ENCODE measurements around the gene PARS2. TPM values are rescaled to one million over a fixed set of nuclear protein-coding genes. Genes with fewer than 3 reads are reported as not detected.

PARS2 gene
- 1 to 10 TPM; 2.2 to 3.0 TPM for total RNA-seq
- polyA plus RNA-seq = 1 to 10 TPM; 1.2 to 2.4 TPM
- long read RNA-seq, donor 1, transcript PARS2-201 (2 exons, 2,347 nt) = major isoform, 18 of 19 reads
- long read RNA-seq, donor 1, partial matches to known transcripts = 1 of 19 reads
- long read RNA-seq, donor 1, other reads (novel, unspliced or antisense) = 0 of 19 reads
- long read RNA-seq, donor 2, partial matches to known transcripts = 0 of 5 reads
- long read RNA-seq, donor 2, other reads (novel, unspliced or antisense) = 2 of 5 reads

DNA sequence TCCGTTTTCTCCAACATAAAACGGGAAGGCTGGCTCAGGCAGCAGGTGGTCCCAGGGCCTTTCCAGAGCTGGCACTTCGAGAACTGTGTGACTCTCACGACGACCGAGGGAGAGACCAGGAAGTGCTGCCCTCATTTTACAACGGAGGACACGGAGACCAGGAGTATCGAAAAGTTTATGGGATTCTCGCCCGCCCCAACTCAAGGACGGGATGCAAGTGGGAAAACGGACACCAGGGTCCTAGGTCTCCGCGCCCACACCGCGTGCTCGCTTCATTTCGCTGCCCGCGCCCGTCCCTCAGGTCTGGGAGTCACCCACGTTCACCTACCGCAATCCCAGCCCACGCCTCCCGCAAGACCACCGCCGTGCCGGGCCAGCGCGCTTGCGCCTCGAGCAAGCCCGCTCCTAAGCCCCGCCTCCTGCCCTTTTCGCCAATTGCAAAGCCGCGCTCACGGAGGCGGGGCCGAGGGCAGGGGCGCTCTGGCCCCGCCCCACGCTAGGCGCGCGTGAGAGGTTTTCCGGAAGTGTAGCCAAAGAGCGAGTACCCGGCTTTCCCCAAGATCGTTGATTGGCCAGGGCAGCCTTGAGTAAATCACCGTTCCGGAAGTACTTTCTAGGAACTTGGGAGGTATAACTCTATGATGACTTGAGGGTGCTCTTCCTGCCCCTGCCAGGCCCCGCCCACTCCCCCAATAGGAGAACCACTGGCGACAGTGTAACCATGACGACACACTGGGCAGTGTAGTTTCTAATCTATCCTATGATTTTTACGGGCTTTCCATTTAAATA, at the start of gene PARS2:
PARS2 (minus strand) TSS at position 391 of the 789 bp plus-strand sequence. CDS start 5,362 bp downstream, outside the sequence.
- intact Hi-C loops (cut with DNase I) = loop anchor here in 1 of 2 donors (2.0 kb wide), 1 partner anchor 50 kb away; the partner anchor contains the start of gene TTC4
- peak; percentile 97 to 98 for DNase-seq
- WGBS, 2 donors = 0% methylated on average over 54 to 57 of the region's 57 CpGs
- H3K4me1 ChIP-seq (ENCODE audit: control insufficient read depth in 1 of 2, insufficient read depth in 2 of 2, low read length in 2 of 2) = no peaks in the 10 kb centered on the region
- H3K27ac ChIP-seq (ENCODE audit: low read depth in 1 of 2, low read length in 2 of 2) = peak within 1 kb of the TSS in 1 of 2 donors; percentile 43
- H3K36me3 ChIP-seq (ENCODE audit: control insufficient read depth in 1 of 2, insufficient read depth in 2 of 2, low read length in 1 of 2) = no peaks in the 10 kb centered on the region
- H3K4me3 ChIP-seq (ENCODE audit: low read length in 2 of 2) = peak within 1 kb of the TSS; percentile 54 to 66
- ATAC-seq (ENCODE audit: low FRiP score) = peak; percentile 98
- H3K9me3 ChIP-seq (ENCODE audit: control insufficient read depth, low read length) = no peaks in the 10 kb centered on the region
- no peaks in the 10 kb centered on the region for H3K27me3 ChIP-seq (ENCODE audit: control insufficient read depth in 1 of 2, insufficient read depth in 2 of 2, low read length in 1 of 2)

DNA sequence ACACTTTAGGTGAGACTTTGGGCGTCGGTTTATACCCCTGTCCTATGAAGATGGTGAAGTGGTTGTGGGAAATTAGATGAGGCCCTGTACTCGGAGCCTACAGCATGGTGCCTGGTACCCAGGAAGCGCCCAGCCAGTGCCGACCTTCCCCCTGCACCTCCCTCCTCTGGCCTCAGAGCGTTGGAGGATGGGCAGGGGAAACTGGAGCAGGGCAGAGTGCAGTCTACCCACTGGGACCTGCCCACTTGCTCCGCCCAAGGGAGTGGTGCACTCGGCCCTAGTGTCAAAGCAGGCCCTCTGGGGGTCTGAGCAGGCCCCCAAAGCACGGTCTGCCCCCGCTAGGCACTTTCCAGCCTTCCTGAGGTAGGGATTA, 49.8 kb upstream of the PARS2 start:
- intact Hi-C loops (cut with DNase I) = loop anchor here (5.0 to 10.0 kb wide), 3 partner anchors 319 to 739 kb away; no protein-coding TSS in a partner anchor
- H3K4me3 ChIP-seq (ENCODE audit: low read length in 2 of 2) = no peak overlapping the region
- no peak for DNase-seq

DNA sequence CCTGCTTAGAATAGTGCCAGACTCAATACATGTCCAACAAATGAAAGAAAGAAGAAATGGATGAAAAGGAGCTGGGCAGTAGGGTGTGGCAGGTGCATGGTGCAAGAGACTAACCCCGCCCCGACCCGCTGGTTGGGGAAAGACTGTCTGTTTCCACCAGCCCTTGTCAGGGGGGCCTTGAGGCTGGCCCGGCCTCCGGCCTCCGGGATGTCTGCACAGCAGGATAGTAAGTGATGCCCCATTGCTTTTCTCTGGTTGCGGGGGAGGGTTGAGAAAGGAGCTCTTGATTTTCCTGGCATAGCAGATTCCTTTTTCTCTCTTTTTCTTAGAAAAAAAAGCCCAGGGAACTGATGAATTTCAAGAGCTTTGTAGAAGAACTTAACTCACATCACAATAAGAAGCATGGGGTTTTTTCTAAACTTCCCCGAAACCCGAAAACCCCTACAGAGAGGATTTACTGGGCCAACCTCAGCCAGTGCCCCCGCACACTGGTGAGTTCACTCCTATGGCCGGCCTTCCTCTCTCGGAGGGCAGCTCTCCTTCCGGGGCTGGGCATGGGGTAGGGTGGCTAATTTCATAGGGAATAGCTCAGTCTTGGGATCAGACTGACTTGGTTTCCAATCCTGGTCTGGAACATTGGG, 49.3 kb upstream of the PARS2 start:
- WGBS, 2 donors = 72 to 79% methylated on average over 13 of the region's 13 CpGs
- no peak for DNase-seq

More for the DNA sequence above, 49.8 kb upstream of the PARS2 start:
- H3K27ac ChIP-seq (ENCODE audit: low read depth in 1 of 2, low read length in 2 of 2) = no peak overlapping the region
- 78% methylated on average over 10 of the region's 10 CpGs for WGBS, 2 donors
- H3K9me3 ChIP-seq (ENCODE audit: control insufficient read depth, low read length) = no peaks in the 10 kb centered on the region
- no peaks in the 10 kb centered on the region for H3K36me3 ChIP-seq (ENCODE audit: control insufficient read depth in 1 of 2, insufficient read depth in 2 of 2, low read length in 1 of 2)
- no peaks in the 10 kb centered on the region for H3K4me1 ChIP-seq (ENCODE audit: control insufficient read depth in 1 of 2, insufficient read depth in 2 of 2, low read length in 2 of 2)
- H3K27me3 ChIP-seq (ENCODE audit: control insufficient read depth in 1 of 2, insufficient read depth in 2 of 2, low read length in 1 of 2) = no peaks in the 10 kb centered on the region
- no peak for ATAC-seq (ENCODE audit: low FRiP score)

DNA sequence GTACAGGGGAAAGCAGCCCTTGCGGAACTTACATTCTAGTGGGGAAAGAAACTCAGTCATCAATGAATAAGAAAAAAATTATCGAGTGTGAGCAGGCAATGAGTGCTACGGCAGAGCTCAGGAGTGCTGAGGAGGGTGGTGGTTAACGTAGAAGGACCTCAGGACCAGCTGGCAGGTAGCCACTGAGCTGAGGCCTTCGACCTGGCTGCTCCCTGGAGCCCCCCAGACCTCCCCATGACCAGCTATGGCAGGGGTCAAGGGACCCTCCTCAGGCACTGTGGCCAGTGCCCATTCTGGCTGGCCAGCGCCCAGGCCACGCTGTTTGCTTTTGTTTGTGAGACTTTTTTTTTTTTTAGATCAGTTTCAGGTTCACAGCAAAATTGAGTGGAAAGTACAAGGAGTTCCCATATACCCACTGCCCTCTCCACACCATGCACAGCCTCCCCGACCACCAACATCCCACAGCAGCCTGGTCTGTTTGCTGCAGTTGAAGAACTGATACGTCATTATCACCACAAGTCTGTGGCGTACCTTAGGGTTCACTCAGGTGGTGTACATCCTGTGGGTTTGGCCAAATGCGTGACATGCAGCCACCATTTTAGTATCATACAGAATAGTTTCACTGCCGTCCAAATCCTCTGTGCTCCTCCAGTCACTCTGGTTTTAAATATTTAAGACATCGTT, 48.6 kb upstream of the PARS2 start:
- no peak for ATAC-seq (ENCODE audit: low FRiP score)
- Histone ChIP-seq H3K36me3 (ENCODE audit: control insufficient read depth in 1 of 2, insufficient read depth in 2 of 2, low read length in 1 of 2) (no peaks in the 10 kb centered on the region), H3K4me3 (ENCODE audit: low read length in 2 of 2) (no peak overlapping the region), H3K27me3 (ENCODE audit: control insufficient read depth in 1 of 2, insufficient read depth in 2 of 2, low read length in 1 of 2) (no peaks in the 10 kb centered on the region), H3K9me3 (ENCODE audit: control insufficient read depth, low read length) (no peaks in the 10 kb centered on the region), H3K27ac (ENCODE audit: low read depth in 1 of 2, low read length in 2 of 2) (no peak overlapping the region), H3K4me1 (ENCODE audit: control insufficient read depth in 1 of 2, insufficient read depth in 2 of 2, low read length in 2 of 2) (no peaks in the 10 kb centered on the region)
- WGBS, 2 donors = 81% methylated on average over 13 of the region's 13 CpGs
- intact Hi-C loops (cut with DNase I) = loop anchor here (5.0 to 10.0 kb wide), 3 partner anchors 318 to 738 kb away; no protein-coding TSS in a partner anchor
- no peak for DNase-seq

More for the DNA sequence above, 49.3 kb upstream of the PARS2 start:
- H3K4me3 ChIP-seq (ENCODE audit: low read length in 2 of 2) = no peak overlapping the region
- no peaks in the 10 kb centered on the region for H3K4me1 ChIP-seq (ENCODE audit: control insufficient read depth in 1 of 2, insufficient read depth in 2 of 2, low read length in 2 of 2)
- H3K36me3 ChIP-seq (ENCODE audit: control insufficient read depth in 1 of 2, insufficient read depth in 2 of 2, low read length in 1 of 2) = no peaks in the 10 kb centered on the region
- no peaks in the 10 kb centered on the region for H3K27me3 ChIP-seq (ENCODE audit: control insufficient read depth in 1 of 2, insufficient read depth in 2 of 2, low read length in 1 of 2)
- no peaks in the 10 kb centered on the region for H3K9me3 ChIP-seq (ENCODE audit: control insufficient read depth, low read length)
- intact Hi-C loops (cut with DNase I) = loop anchor here (5.0 to 10.0 kb wide), 3 partner anchors 319 to 739 kb away; no protein-coding TSS in a partner anchor
- no peak overlapping the region for H3K27ac ChIP-seq (ENCODE audit: low read depth in 1 of 2, low read length in 2 of 2)
- ATAC-seq (ENCODE audit: low FRiP score) = no peak

DNA sequence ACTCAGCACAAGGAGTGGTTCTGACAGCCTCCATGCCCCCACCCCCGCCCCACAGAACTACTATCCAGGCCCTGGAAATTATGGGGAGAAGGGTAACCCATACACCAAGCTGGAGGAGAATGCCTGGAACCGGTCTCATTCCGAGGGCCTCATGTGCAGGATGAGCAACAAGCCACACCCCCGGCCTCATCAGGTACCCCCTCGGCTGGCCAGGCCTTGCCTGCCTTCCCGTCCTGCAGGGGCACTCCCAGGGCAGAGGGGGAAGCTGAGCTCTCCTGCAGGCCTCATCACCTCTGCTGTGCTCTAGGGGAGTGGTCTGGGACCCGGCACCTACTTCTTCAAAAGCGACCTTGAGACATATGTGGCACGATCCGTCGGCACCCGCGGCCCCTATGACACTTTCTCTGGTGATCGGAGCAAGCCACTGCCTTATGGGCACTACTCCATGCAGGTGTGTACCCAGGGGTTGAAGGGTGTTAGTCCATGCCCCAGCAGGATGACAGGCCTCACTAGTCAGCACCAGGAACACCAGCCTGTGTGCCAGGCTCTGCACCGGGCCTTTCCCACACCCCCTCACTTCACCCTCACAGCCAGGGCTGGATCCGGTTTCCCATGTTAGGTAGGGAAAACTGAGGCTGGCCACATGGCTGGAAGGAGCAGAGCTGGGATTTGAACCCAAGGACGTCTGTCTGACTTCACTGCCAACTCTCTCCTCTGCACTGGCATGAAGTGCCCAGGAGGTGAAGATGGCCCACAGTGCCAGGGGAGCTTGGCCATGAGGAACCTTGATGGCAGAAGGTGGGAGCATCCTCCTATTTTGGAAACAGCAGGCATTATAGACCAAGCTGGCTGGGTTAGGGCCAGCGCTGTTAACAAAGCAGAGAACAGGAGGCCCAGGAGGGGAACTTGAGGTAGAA, 47.7 kb upstream of the PARS2 start:
- WGBS, 2 donors = 81 to 85% methylated on average over 16 to 18 of the region's 18 CpGs
- Histone ChIP-seq H3K27ac (ENCODE audit: low read depth in 1 of 2, low read length in 2 of 2) (no peak overlapping the region), H3K36me3 (ENCODE audit: control insufficient read depth in 1 of 2, insufficient read depth in 2 of 2, low read length in 1 of 2) (no peaks in the 10 kb centered on the region), H3K27me3 (ENCODE audit: control insufficient read depth in 1 of 2, insufficient read depth in 2 of 2, low read length in 1 of 2) (no peaks in the 10 kb centered on the region), H3K9me3 (ENCODE audit: control insufficient read depth, low read length) (no peaks in the 10 kb centered on the region), H3K4me1 (ENCODE audit: control insufficient read depth in 1 of 2, insufficient read depth in 2 of 2, low read length in 2 of 2) (no peaks in the 10 kb centered on the region), H3K4me3 (ENCODE audit: low read length in 2 of 2) (no peak overlapping the region)
- intact Hi-C loops (cut with DNase I) = loop anchor here (2.0 to 10.0 kb wide), 5 partner anchors 317 to 741 kb away; no protein-coding TSS in a partner anchor
- DNase-seq (no peak), ATAC-seq (ENCODE audit: low FRiP score) (no peak)

DNA sequence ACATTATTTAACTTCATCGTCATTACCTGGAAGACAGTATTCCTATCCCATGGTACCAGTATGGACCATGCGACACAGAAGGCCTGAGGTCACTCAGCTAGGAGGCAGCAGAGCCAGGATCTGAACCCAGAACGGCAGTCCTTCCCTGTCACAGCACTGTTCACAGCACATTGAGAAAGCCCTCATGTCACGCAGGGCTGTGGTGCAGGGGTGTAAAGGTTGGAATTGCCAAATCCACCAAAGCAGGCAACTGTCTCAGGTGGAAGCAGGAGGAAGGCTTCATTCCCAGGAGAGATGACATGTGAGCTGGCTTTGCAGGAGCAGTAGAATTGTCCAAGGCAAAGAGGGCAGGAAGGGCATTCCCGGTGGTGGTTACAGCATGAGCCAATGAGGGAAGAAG, 46.7 kb upstream of the PARS2 start:
- no peaks in the 10 kb centered on the region for H3K9me3 ChIP-seq (ENCODE audit: control insufficient read depth, low read length)
- DNase-seq (no peak), ATAC-seq (ENCODE audit: low FRiP score) (no peak)
- H3K36me3 ChIP-seq (ENCODE audit: control insufficient read depth in 1 of 2, insufficient read depth in 2 of 2, low read length in 1 of 2) = no peaks in the 10 kb centered on the region
- intact Hi-C loops (cut with DNase I) = loop anchor here (2.0 to 10.0 kb wide), 5 partner anchors 316 to 740 kb away; no protein-coding TSS in a partner anchor
- no peak overlapping the region for H3K4me3 ChIP-seq (ENCODE audit: low read length in 2 of 2)
- 80 to 89% methylated on average over 5 of the region's 5 CpGs for WGBS, 2 donors
- no peaks in the 10 kb centered on the region for H3K4me1 ChIP-seq (ENCODE audit: control insufficient read depth in 1 of 2, insufficient read depth in 2 of 2, low read length in 2 of 2)
- H3K27me3 ChIP-seq (ENCODE audit: control insufficient read depth in 1 of 2, insufficient read depth in 2 of 2, low read length in 1 of 2) = no peaks in the 10 kb centered on the region
- no peak overlapping the region for H3K27ac ChIP-seq (ENCODE audit: low read depth in 1 of 2, low read length in 2 of 2)

DNA sequence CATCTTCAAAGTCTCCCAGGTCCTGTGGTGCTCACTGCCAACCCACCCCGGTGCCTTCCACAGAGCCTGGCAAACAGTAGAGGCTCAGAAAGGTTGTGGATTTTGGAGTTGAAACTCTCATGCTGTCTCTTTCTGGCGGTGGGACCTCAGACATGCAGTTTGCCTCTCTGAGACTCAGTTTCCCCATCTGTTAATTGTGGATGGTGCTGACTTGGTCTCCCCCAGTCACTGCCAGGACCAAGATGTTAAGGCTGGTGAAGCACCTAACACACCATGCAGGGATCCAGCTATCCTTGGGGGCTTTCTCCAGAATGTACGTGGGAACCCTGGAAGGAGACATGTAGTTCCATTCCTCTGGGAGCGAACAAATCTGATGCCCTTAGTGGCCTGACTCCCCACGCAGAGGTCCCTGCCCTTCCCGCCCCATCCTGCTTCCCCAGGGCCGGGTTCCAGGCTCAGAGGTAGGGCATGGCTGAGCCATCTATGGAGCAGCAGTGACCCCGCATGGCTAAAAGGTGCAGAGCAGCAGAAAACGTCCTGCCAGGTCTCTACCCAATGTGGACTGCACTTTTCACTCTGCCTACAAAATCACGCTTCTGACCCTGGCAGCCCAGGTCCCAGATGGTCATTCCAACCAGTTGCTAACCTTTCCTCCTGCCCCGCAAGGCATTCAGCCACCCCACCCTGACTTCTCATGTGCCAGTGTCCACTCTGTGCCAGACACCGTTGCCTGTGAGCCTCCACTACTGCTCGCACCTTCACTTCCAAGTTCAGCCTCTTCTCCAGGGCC, 46.0 kb upstream of the PARS2 start:
- no peaks in the 10 kb centered on the region for H3K9me3 ChIP-seq (ENCODE audit: control insufficient read depth, low read length)
- H3K36me3 ChIP-seq (ENCODE audit: control insufficient read depth in 1 of 2, insufficient read depth in 2 of 2, low read length in 1 of 2) = no peaks in the 10 kb centered on the region
- no peak overlapping the region for H3K27ac ChIP-seq (ENCODE audit: low read depth in 1 of 2, low read length in 2 of 2)
- WGBS, 2 donors = 24 to 28% methylated on average over 13 of the region's 13 CpGs
- H3K27me3 ChIP-seq (ENCODE audit: control insufficient read depth in 1 of 2, insufficient read depth in 2 of 2, low read length in 1 of 2) = no peaks in the 10 kb centered on the region
- H3K4me1 ChIP-seq (ENCODE audit: control insufficient read depth in 1 of 2, insufficient read depth in 2 of 2, low read length in 2 of 2) = no peaks in the 10 kb centered on the region
- H3K4me3 ChIP-seq (ENCODE audit: low read length in 2 of 2) = no peak overlapping the region
- intact Hi-C loops (cut with DNase I) = loop anchor here (2.0 to 10.0 kb wide), 5 partner anchors 316 to 740 kb away; no protein-coding TSS in a partner anchor
- peak in 1 of 2 donors; percentile 86 for DNase-seq
- peak; percentile 73 for ATAC-seq (ENCODE audit: low FRiP score)

Measured in aorta (tissue), 5 donors.